Testis (tissue), 2 donors: Measurements from ENCODE around the gene ITGA6.

Experiments used
- CTCF ChIP-seq, 3 experiments: fragments of 450-650 bp in 2 of 3; fragments of 200-600 bp in 1 of 3; sonication (generic) in 1 of 3; IDR thresholded peaks; one replicate each; pipeline ENCODE4 v1.5.1; 2016 to 2019; ENCODE audit warnings: antibody characterized with exemption in 3 of 3, mild to moderate bottlenecking in 2 of 3, moderate library complexity in 1 of 3
- POLR2A ChIP-seq: fragments of 450-650 bp; IDR thresholded peaks from one replicate; pipeline ENCODE4 v1.6.1; 2017; ENCODE audit warnings: antibody characterized with exemption, mild to moderate bottlenecking, moderate library complexity

- TF ChIP-seq CTCF (IDR thresholded peaks at IDR 0.05), result no peak
- TF ChIP-seq POLR2A, result no peak
Observed at GRCh38 chr2:172408143-172408766, 19.1 kb upstream of the ITGA6 start.
